Ascending aorta (tissue), 2 donors: ENCODE data around the gene ZBTB21. TPM values are rescaled to one million over a fixed set of nuclear protein-coding genes. Genes with fewer than 3 reads are reported as not detected.
A peak's percentile ranks its signal among the peaks of the same experiment; 100 is the strongest.

Experiments used
- DNase-seq, 2 donors: peaks; one replicate each; pipeline ENCODE4 v3.0.0-alpha.2; 2019; ENCODE audit warnings: low spot score in 2 of 2
- H3K27ac ChIP-seq, 2 donors: fragments of 200-600 bp; sonication (generic); one replicate each; pipeline ENCODE4 v1.5.1; 2016 to 2017; ENCODE audit warnings: mild to moderate bottlenecking in 1 of 2
- H3K27me3 ChIP-seq: fragments of 200-600 bp; sonication (generic); one replicate; pipeline ENCODE4 v1.5.1; 2017
- H3K36me3 ChIP-seq, 2 donors: fragments of 200-600 bp; sonication (generic); one replicate each; pipeline ENCODE4 v1.5.1; 2016
- H3K4me1 ChIP-seq, 2 donors: fragments of 200-600 bp; sonication (generic); one replicate each; pipeline ENCODE4 v1.5.1; 2016 to 2017; ENCODE audit warnings: mild to moderate bottlenecking in 1 of 2
- H3K4me3 ChIP-seq, 2 donors: fragments of 200-600 bp; sonication (generic); one replicate each; pipeline ENCODE4 v1.5.1; 2016 to 2017; ENCODE audit warnings: mild to moderate bottlenecking in 1 of 2
- H3K9me3 ChIP-seq, 2 donors: fragments of 200-600 bp; sonication (generic); one replicate each; pipeline ENCODE4 v1.5.1; 2016
- CTCF ChIP-seq, 3 experiments: fragments of 200-600 bp in 2 of 3; fragments of 450-650 bp in 1 of 3; sonication (generic) in 2 of 3; IDR thresholded peaks; one replicate each; pipeline ENCODE4 v1.5.1; 2016 to 2019; ENCODE audit warnings: antibody characterized with exemption in 3 of 3, mild to moderate bottlenecking in 1 of 3, moderate library complexity in 1 of 3
- intact Hi-C: fragments of 100-400 bp; cut with DNase I; formaldehyde crosslinking; loops from one replicate; pipeline ENCODE4 v1.15.1; 2023
- total RNA-seq: library from RNA; depleted of rRNA; stranded (reverse); fragments of >200 nt; gene quantifications from one replicate; pipeline ENCODE4 v1.1.0, GENCODE V29; 2016

Gene ZBTB21
- total RNA-seq, 1 donor from 2014 or later: 11.1 TPM

- no peaks in the 10 kb centered on the region for H3K27me3 ChIP-seq
- intact Hi-C loops: no loop called here
- peak in 1 of 2 donors; percentile 63 for DNase-seq
- H3K4me1 ChIP-seq: peaks cover 0 to 5% of the 10 kb centered on the region in 2 donors
- no peaks in the 10 kb centered on the region for H3K9me3 ChIP-seq
- no peak for TF ChIP-seq CTCF (IDR thresholded peaks at IDR 0.05)
- H3K27ac ChIP-seq: peak overlapping the region; percentile 1 to 97
- H3K4me3 ChIP-seq: no peak overlapping the region
- no peaks in the 10 kb centered on the region for H3K36me3 ChIP-seq
These were observed 2.2 kb upstream of the ZBTB21 start for GRCh38 chr21:42012344-42012743.

GRCh38 chr21:42010507-42011495 lies 641 bp upstream of the ZBTB21 start:
- peak in 1 of 2 donors; percentile 66 for DNase-seq
- peak in 2 of 3 experiments; percentile 23 to 47 for TF ChIP-seq CTCF (IDR thresholded peaks at IDR 0.05)
- intact Hi-C loops: loop anchor here (1.0 to 2.0 kb wide), 8 partner anchors 38 to 396 kb away; partner anchors contain the start of gene PRDM15

GRCh38 chr21:42009018-42009830 lies 936 bp downstream of the ZBTB21 start:
- DNase-seq: peak in 1 of 2 donors; percentile 78
- intact Hi-C loops: loop anchor here (1.0 to 2.0 kb wide), 3 partner anchors 31 to 488 kb away; partner anchors contain the start of gene RSPH1
- peak overlapping the region; percentile 96 to 97 for H3K27ac ChIP-seq

More at GRCh38 chr21:42010507-42011495, 641 bp upstream of the ZBTB21 start:
- no peaks in the 10 kb centered on the region for H3K9me3 ChIP-seq
- H3K27ac ChIP-seq: peak overlapping the region; percentile 96 to 97
- peak overlapping the region; percentile 94 to 98 for H3K4me3 ChIP-seq
- H3K4me1 ChIP-seq: peaks cover 0 to 5% of the 10 kb centered on the region in 2 donors
- H3K27me3 ChIP-seq: no peaks in the 10 kb centered on the region
- peaks cover 0 to 4% of the 10 kb centered on the region in 2 donors for H3K36me3 ChIP-seq

GRCh38 chr21:42007356-42007940 lies 2.7 kb downstream of the ZBTB21 start:
- peaks cover 0 to 8% of the 10 kb centered on the region in 2 donors for H3K4me1 ChIP-seq
- H3K36me3 ChIP-seq: peaks cover 0 to 4% of the 10 kb centered on the region in 2 donors
- H3K4me3 ChIP-seq: no peak overlapping the region
- no peak overlapping the region for H3K27ac ChIP-seq
- H3K27me3 ChIP-seq: no peaks in the 10 kb centered on the region
- no peaks in the 10 kb centered on the region for H3K9me3 ChIP-seq
- DNase-seq: peak in 1 of 2 donors; percentile 12
- intact Hi-C loops: no loop called here
- no peak for TF ChIP-seq CTCF (IDR thresholded peaks at IDR 0.05)

More at GRCh38 chr21:42009018-42009830, 936 bp downstream of the ZBTB21 start:
- peaks cover 0 to 4% of the 10 kb centered on the region in 2 donors for H3K36me3 ChIP-seq
- peak overlapping the region; percentile 94 to 98 for H3K4me3 ChIP-seq
- H3K9me3 ChIP-seq: no peaks in the 10 kb centered on the region
- TF ChIP-seq CTCF (IDR thresholded peaks at IDR 0.05): peak; percentile 17 to 55 (median 19)
- no peaks in the 10 kb centered on the region for H3K27me3 ChIP-seq
- peaks cover 0 to 5% of the 10 kb centered on the region in 2 donors for H3K4me1 ChIP-seq

- no peak for TF ChIP-seq CTCF (IDR thresholded peaks at IDR 0.05)
- peaks cover 0 to 7% of the 10 kb centered on the region in 2 donors for H3K4me1 ChIP-seq
- H3K27ac ChIP-seq: no peak overlapping the region
- no peak for DNase-seq
- no peak overlapping the region for H3K4me3 ChIP-seq
- intact Hi-C loops: no loop called here
- H3K9me3 ChIP-seq: no peaks in the 10 kb centered on the region
- H3K27me3 ChIP-seq: no peaks in the 10 kb centered on the region
- peaks cover 0 to 6% of the 10 kb centered on the region in 2 donors for H3K36me3 ChIP-seq
These were observed 3.4 kb downstream of the ZBTB21 start for GRCh38 chr21:42006765-42007164.
